Measurements from ENCODE around the gene MSANTD4. TPM values are rescaled to one million over a fixed set of nuclear protein-coding genes. Genes with fewer than 3 reads are reported as not detected.
A peak's percentile ranks its signal among the peaks of the same experiment; 100 is the strongest.

Gene MSANTD4
- total and polyA plus RNA-seq, 2 experiments from 2014 or later: 9.8 to 22.6 TPM

DNA sequence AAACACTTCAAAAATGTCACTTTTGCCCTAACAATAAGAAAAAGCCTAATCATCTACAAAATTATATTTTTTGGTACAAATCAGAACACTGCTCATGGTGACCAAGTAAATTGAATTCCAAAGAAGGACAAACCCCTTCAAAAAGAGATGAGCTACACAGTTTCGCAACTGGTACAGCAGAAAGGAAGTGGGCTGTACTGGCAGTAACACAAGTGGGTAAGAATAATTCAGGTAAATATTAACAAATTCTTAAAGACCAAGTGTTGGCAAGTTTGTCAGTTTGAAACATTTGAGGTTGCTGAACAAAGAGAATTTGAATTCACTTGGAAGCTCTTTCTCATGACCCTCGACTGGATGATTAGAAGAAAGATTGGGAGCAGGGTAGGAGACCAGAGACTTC lies 35.5 kb downstream of the MSANTD4 start:
- Histone ChIP-seq H3K36me3 (ENCODE audit: low read depth) (no peaks in the 10 kb centered on the region), H3K27ac (no peak overlapping the region), H3K9ac (no peak overlapping the region), H3K4me1 (ENCODE audit: insufficient read depth) (no peaks in the 10 kb centered on the region), H3K4me3 (no peak overlapping the region), H3K4me2 (ENCODE audit: unreplicated experiment) (no peak overlapping the region), H3K9me2 (ENCODE audit: insufficient read depth) (no peaks in the 10 kb centered on the region), H3K27me3 (replicated peaks; ENCODE audit: insufficient read depth) (no peaks in the 10 kb centered on the region), H2AFZ (no peak overlapping the region), H3F3A (ENCODE audit: insufficient read depth) (no peaks in the 10 kb centered on the region), H4K20me1 (ENCODE audit: insufficient read depth) (no peaks in the 10 kb centered on the region), H3K9me3 (ENCODE audit: low read depth) (no peaks in the 10 kb centered on the region), H3K79me2 (ENCODE audit: insufficient read depth) (no peaks in the 10 kb centered on the region)
- DNase-seq: no peak
- TF ChIP-seq EZH2phosphoT487 (IDR thresholded peaks at IDR 0.05; ENCODE audit: insufficient read depth, low read depth) (no peak), EZH2 (IDR thresholded peaks at IDR 0.05; ENCODE audit: insufficient read depth, poor library complexity, severe bottlenecking) (no peak)
- in situ Hi-C loops (cut with MboI): no loop called here
- 43 to 47% methylated on average over 2 of the region's 2 CpGs for WGBS, 2 experiments (ENCODE audit: low coverage in 1 of 2, low lambda C conversion rate in 2 of 2, missing lambda C conversion rate in 2 of 2)

DNA sequence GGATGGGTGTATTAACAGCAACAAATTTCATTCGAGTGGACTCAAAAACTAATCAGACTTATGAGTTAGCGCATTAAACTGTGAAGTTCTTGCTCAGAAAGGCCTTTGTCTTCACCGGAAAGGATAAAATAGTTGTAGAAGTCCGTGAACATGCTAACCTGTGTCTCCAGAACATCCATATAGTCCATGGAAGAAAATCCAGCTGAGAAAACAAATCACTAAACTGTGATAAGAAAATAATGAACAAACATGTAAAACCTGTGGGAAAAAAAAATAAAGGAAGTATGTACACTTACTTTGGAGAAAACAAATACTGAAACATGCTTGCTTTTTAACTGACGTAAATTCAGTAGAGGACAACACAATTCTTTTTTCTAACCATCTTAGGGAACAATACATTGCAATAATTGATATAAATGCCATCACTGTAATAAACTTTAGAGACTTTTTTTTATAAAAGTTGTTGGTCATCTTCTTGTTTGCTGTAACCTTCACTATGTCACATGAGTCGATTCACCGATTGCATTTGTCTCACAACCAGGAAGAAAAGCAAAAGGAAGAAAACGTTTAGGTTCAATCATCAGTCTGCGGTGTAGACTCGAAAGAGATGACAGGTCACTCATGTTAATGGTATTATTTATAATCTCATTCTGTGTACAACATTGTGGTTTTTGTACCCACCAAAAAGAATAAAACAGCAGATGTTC lies 41.9 kb downstream of the MSANTD4 start:
- Histone ChIP-seq H3K4me3 (no peak overlapping the region), H2AFZ (no peak overlapping the region), H3K79me2 (ENCODE audit: insufficient read depth) (no peaks in the 10 kb centered on the region), H3K9ac (no peak overlapping the region), H3K36me3 (ENCODE audit: low read depth) (no peaks in the 10 kb centered on the region), H4K20me1 (ENCODE audit: insufficient read depth) (no peaks in the 10 kb centered on the region), H3K4me1 (ENCODE audit: insufficient read depth) (no peaks in the 10 kb centered on the region), H3K4me2 (ENCODE audit: unreplicated experiment) (no peak overlapping the region), H3K27ac (no peak overlapping the region), H3K9me3 (ENCODE audit: low read depth) (no peaks in the 10 kb centered on the region), H3F3A (ENCODE audit: insufficient read depth) (no peaks in the 10 kb centered on the region), H3K27me3 (replicated peaks; ENCODE audit: insufficient read depth) (no peaks in the 10 kb centered on the region), H3K9me2 (ENCODE audit: insufficient read depth) (no peaks in the 10 kb centered on the region; the same call in 1 of the 2 replicates)
- in situ Hi-C loops (cut with MboI): no loop called here
- WGBS, 2 experiments (ENCODE audit: low coverage in 1 of 2, low lambda C conversion rate in 2 of 2, missing lambda C conversion rate in 2 of 2): 70 to 76% methylated on average over 10 of the region's 10 CpGs
- TF ChIP-seq EZH2phosphoT487 (IDR thresholded peaks at IDR 0.05; ENCODE audit: insufficient read depth, low read depth) (no peak), EZH2 (IDR thresholded peaks at IDR 0.05; ENCODE audit: insufficient read depth, poor library complexity, severe bottlenecking) (no peak)
- no peak for DNase-seq

DNA sequence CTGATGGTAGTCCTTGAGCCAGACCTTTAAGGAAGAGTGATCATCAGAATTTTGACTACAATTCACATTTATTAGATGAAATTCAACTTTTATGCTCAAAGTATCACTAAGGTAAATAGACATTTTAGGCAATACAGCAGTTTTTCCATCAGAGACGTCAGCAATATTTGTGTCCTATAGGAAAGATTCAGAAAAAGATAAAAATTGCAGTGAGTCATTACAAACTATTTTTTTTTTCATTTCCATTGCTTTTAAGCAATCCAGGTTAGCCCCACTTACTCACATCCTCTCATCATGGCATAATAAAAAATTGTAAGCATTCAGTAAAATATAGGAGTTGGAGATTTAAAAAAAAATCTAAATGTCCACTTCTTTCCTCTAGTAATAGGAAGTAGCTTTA lies 46.9 kb downstream of the MSANTD4 start:
- no peaks in the 10 kb centered on the region for H3K27me3 ChIP-seq (replicated peaks; ENCODE audit: insufficient read depth)
- no peak overlapping the region for H2AFZ ChIP-seq
- DNase-seq: peak; percentile 33
- no peaks in the 10 kb centered on the region for H3K4me1 ChIP-seq (ENCODE audit: insufficient read depth)
- no peaks in the 10 kb centered on the region for H3F3A ChIP-seq (ENCODE audit: insufficient read depth)
- TF ChIP-seq EZH2 (IDR thresholded peaks at IDR 0.05; ENCODE audit: insufficient read depth, poor library complexity, severe bottlenecking) (no peak), EZH2phosphoT487 (IDR thresholded peaks at IDR 0.05; ENCODE audit: insufficient read depth, low read depth) (no peak)
- no peak overlapping the region for H3K4me3 ChIP-seq
- no peaks in the 10 kb centered on the region for H3K36me3 ChIP-seq (ENCODE audit: low read depth)
- H3K27ac ChIP-seq: no peak overlapping the region
- no peaks in the 10 kb centered on the region for H3K79me2 ChIP-seq (ENCODE audit: insufficient read depth)
- no peaks in the 10 kb centered on the region for H4K20me1 ChIP-seq (ENCODE audit: insufficient read depth)
- H3K9me2 ChIP-seq (ENCODE audit: insufficient read depth): no peaks in the 10 kb centered on the region; the same call in 1 of the 2 replicates
- no peak overlapping the region for H3K4me2 ChIP-seq (ENCODE audit: unreplicated experiment)
- no peak overlapping the region for H3K9ac ChIP-seq
- in situ Hi-C loops (cut with MboI): no loop called here
- WGBS, 2 experiments (ENCODE audit: low coverage in 1 of 2, low lambda C conversion rate in 2 of 2, missing lambda C conversion rate in 2 of 2): 36 to 54% methylated on average over 1 of the region's 1 CpG
- H3K9me3 ChIP-seq (ENCODE audit: low read depth): no peaks in the 10 kb centered on the region

DNA sequence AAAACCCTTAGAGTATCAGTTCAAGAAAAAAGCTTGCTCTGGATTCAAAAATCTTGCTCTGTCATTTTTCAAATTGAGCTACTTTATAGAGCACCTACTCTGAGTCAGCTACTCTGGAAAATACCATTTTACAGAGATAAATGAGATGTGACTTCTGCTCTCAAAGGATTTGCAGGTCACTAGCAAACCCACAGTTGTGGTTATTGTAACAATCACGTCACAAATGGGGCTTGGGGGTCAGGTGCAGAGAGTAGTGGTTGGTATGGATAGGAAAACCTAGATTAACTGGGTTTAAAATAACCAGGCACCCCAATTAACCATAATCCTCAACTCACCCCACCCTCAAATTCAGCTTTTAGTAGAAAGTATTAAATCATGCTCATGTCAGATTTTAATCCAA lies 52.3 kb downstream of the MSANTD4 start:
- in situ Hi-C loops (cut with MboI): no loop called here
- TF ChIP-seq EZH2phosphoT487 (IDR thresholded peaks at IDR 0.05; ENCODE audit: insufficient read depth, low read depth) (no peak), EZH2 (IDR thresholded peaks at IDR 0.05; ENCODE audit: insufficient read depth, poor library complexity, severe bottlenecking) (no peak)
- DNase-seq: no peak
- H3K79me2 ChIP-seq (ENCODE audit: insufficient read depth): no peaks in the 10 kb centered on the region
- H3K36me3 ChIP-seq (ENCODE audit: low read depth): no peaks in the 10 kb centered on the region
- no peaks in the 10 kb centered on the region for H3K4me1 ChIP-seq (ENCODE audit: insufficient read depth)
- H4K20me1 ChIP-seq (ENCODE audit: insufficient read depth): no peaks in the 10 kb centered on the region
- no peak overlapping the region for H3K27ac ChIP-seq
- no peaks in the 10 kb centered on the region for H3F3A ChIP-seq (ENCODE audit: insufficient read depth)
- H3K9me3 ChIP-seq (ENCODE audit: low read depth): no peaks in the 10 kb centered on the region
- 9 to 25% methylated on average over 1 of the region's 1 CpG for WGBS, 2 experiments (ENCODE audit: low coverage in 1 of 2, low lambda C conversion rate in 2 of 2, missing lambda C conversion rate in 2 of 2)
- no peak overlapping the region for H3K9ac ChIP-seq
- H2AFZ ChIP-seq: no peak overlapping the region
- H3K9me2 ChIP-seq (ENCODE audit: insufficient read depth): no peaks in the 10 kb centered on the region
- H3K4me2 ChIP-seq (ENCODE audit: unreplicated experiment): no peak overlapping the region
- no peak overlapping the region for H3K4me3 ChIP-seq
- no peaks in the 10 kb centered on the region for H3K27me3 ChIP-seq (replicated peaks; ENCODE audit: insufficient read depth)

All from GM23248 (cell line).